HG02973 (cell line): ENCODE measurements around the gene PHACTR1.
"Not testable (repeated sequence)": the region's sequence is repeated elsewhere in the genome, so short reads cannot be mapped to it uniquely, and the experiment has no call there.

Source experiments
- ATAC-seq: cut with Tn5 transposase; IDR thresholded peaks from one replicate; pipeline ENCODE4 v1.9.1; 2021; ENCODE audit warnings: moderate library complexity; ENCODE audit not compliant: unreplicated experiment

The PHACTR1 gene

DNA sequence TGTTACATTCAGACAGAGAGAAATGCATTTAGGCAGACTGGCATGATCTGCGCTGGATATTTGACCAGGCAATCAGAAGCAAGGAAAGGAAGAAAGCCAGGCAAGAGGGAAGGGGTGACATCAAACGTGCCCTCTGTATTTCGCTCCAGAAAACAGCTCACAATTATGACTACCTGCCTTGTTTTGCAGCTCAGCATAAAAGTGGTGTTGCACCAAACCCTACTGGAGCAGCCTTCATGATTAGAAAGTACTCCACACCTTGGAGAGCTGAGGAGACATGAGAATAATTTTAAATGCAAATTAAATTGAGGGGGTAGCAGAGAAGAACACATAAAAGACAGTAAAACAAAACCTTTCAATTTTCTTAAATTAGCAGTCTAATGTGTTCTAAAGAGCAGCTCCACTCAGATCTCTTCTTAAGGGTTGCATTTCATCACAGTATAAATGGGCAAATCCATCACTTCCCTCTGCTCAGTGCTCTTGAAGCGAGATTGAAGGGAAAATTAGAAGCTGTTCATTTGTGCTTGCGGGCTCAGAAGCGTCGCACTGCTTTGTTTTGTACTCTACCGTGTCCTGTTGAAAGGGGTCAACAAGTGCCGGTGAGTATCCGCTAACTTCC is at the start of gene PHACTR1:
Gene PHACTR1, plus strand, starts transcription at position 470 of the 619 bp plus-strand sequence.
- no peak for ATAC-seq

DNA sequence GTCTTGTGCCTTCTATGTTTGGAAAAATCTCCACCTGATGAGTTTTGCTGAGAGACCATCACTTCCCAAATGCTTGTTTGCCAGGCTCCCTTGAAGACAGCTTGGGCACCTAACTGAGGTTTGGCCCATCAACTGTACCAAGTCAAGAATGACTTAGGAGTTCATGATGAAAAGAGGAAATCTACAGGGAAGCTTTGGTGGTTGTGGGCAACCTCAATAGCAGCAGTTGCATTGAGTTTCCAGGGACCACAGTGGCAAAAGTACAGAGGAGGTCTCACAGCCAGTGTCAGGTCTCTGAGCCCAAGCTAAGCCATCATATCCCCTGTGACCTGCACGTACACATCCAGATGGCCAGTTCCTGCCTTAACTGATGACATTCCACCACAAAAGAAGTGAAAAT is 49.7 kb upstream of the PHACTR1 start:
- no peak for ATAC-seq

DNA sequence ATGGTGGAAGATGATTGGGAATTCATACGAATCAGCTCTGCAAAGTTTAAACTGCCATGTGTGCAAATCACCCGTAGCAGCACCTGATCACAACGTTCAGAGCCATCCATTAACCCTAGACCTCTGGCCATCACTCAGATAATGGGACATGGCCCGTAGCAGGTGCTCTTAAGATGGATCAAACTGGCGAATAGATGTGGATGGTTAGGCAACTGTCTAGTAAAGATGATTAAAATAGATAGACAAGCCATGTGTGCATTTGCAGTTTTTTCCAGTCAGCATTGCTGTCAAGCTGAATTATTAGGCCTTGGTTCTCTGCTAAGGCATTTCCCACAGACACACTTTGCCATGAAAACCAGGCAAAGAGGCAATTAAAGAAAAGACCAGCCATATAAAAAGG is 40.6 kb upstream of the PHACTR1 start:
- ATAC-seq = no peak

DNA sequence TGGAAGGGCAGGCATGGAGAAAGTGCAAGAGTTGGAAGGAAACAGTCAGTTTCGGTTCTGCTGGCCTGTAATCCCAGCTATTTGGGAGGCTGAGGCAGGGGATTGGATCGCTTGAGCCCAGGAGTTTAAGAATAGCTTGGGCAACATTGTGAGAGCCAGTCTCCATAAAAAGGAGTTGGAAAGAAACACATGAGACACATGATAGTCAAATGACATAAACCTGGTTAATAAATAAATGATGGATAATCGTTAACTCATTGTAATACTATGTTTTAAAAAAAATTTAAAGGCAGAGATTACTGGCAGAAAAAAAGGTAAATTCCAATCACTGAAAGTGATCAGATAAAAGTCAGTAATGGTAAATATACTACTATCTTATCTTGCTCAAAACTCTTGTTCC is 37.2 kb upstream of the PHACTR1 start:
- ATAC-seq = no peak

DNA sequence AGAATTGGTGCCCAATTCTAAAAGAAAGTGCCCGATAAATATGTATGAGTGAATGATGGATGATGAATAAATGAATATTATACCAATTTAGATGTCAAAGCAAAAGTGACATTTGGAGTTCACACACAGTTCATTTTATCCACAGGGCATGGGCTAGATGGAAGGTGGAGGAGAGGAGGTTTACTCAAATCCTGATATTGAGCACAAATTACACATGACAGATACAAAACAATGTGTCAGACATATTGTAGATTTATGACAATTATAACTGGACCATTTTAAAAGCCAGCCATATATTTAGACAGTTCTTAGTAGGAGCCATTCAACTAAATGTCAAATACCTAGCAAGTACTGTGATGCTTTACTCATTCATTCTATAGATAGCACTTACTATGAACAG is 23.4 kb upstream of the PHACTR1 start:
- no peak for ATAC-seq

DNA sequence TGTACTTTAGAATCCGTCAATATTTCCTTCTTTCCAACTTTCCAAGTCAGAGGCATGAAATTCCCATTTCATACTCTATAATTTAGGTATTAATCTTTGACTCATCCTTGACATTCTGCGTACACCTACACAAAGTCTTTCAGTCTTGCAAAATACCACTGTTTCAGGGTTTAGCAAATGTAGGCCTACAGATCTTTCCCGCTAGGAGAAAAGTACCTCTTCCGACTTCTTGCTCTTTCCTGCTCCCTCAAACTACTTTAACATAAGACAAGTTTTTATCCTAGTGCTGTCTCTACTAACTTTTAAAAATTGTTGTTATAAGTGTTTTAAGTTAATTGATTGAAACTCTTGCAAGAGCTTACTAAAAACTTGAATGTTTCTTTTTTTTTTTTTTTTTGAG is 18.3 kb upstream of the PHACTR1 start:
- no peak for ATAC-seq

DNA sequence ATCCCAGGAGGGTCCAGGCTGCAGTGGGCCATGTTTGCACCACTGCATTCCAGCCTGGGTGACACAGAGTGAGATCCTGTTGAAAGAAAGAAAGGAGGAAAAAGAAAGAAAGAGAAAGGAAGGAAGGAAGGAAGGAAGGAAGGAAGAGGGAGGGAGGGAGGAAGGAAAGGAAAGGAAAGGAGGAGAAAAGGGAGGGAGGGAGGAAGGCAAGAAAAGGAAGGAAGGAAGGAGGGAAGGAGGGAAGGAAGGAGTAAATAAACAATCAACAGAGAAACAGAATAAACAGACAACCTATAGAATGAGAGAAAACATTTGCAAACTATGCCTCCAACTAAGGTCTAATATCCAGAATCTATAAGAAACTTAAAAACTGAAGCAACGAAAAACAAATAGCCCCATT is 11.6 kb upstream of the PHACTR1 start:
- ATAC-seq = no peak

DNA sequence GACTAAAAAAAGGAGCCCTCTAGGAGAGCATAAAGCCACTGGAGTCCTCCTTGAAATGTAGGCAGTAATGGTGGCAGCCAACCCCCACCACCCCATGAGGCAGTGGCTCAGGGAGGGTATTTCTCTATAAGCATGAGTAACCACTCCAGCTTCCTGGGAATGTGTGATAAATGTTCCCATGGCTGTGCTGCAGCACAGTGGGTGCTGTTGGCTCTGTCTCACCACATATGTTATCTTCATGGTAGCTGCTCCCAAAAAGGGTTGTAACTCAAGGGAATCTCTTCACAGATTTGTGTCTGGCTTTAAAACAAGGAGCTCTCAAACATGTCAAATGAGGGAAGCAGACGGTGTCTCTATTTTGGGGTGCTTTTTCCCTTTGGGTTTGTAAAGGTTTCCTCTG is 7.5 kb upstream of the PHACTR1 start:
- ATAC-seq = no peak

DNA sequence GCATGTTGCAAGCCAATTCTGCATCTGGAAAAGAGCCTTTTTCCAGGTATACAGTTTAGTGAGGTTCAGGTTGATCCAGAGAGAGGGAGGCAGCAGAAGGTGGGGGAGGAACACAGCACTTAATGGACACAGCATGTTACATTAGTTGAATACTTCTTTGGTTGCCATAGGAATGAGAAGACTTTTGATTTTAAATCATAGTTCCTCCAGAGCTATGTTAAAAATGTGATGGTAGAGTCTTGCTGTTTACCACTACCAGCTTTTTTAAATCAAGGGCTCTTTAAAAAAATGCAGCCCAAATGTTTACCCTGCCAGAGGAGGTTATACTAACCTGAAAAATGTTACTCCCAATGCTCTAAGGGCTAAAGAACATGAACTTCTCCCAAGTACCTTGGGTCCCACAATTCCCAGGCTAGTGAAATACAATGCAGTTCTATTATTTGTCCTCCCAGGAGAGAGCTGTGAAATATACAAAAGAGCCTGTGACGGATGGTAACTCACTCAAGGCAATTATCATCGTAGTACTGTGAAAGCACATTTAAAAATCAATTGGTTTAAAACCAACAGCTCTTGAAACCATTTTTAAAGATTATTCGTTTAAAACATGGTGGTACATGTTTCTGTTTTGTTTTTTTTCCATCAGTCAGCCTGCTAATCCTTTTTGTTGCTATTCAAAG is 6.9 kb upstream of the PHACTR1 start:
- no peak for ATAC-seq

DNA sequence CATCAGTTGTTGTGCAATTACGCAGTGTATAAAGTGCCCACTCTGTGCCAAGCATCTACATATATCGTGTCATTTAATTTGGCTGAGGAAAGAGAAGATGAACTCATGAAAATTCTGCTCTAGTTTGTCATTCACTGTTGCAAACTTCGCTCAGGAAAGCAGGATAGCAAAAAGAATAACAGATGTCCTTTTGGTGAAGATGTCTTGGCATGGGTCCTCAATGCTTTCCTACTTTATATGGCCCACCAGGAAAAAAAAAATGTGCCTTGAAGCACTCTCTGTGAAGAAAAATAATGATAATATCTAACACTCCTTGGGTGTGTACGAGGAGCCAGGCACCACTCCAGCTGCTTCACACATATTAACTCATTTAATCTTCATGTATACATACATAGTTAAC is 5.6 kb upstream of the PHACTR1 start:
- ATAC-seq = no peak

DNA sequence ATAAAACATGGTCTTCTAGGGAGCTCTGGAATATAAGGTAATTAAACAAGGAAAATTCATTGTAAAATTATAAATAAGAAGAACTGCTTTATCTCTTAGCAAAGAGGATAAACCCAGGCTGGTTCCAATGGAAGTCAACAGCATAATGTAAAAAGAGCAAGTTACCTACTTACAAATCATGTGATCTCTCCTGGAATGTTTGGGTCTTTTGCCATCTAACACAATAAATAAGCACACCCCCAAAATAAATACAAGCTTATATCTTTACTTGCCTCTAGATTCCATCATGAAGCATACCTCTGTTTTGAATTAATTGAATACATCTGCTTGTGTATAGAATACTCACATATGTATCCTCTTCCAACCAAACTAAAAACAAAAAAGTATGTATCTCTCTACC is 2.5 kb upstream of the PHACTR1 start:
- ATAC-seq = no peak

DNA sequence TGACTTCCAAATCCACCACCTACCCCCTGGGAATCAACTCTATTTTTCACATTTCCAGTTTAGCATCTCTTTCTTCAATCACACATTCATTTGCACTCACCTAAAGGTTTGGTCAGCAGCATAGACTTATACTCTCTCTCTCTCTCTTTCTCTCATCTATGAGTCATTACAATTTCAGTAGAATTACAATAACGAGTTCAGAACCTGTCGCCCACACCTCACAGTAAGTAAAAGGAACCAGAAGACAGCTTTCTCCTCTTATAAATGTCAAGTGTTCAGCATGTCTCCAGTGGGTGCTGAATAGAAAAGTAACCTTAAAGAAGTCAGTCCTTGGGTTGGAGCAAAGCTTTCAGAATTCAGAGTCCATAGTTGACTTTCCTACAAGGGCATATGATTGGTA is 1.1 kb upstream of the PHACTR1 start:
- ATAC-seq = no peak

DNA sequence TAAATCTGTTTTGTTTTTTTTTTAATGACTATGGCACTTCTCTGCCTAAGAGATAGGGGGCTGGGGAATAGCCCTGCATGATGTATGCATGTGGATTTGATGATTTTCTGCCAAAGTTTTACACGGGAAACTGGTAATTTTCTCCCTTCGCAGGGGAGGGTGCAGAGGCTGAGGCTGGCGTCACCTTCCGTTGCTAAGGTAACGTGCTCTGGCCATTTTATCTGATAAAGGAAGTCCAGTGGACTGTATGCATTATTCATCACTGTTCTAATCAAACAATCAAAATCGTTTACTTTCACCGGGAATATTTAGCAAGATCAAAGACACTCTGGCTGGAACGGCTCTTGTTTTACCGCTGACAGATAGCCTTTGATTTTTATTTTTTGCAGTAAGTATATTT is 789 bp downstream of the PHACTR1 start:
- no peak for ATAC-seq

DNA sequence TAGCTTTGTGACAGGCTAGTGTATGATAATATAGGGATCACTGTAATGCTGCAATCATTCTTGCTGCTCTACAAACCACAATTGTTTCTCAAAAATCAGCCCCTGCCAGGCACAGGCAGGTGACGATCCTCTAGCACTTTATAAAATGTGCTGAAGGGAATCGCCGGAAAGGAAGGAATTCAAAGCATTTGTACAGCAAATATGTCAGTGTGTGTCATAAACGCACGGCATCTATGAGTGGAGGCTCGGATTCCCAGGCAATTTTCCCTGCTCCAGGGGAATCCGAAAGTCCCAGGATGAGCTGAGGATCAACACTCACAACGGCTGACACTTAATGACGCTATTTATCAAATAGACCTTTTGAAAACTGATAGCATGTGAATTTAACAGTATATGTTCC is 1.4 kb downstream of the PHACTR1 start:
- no peak for ATAC-seq

DNA sequence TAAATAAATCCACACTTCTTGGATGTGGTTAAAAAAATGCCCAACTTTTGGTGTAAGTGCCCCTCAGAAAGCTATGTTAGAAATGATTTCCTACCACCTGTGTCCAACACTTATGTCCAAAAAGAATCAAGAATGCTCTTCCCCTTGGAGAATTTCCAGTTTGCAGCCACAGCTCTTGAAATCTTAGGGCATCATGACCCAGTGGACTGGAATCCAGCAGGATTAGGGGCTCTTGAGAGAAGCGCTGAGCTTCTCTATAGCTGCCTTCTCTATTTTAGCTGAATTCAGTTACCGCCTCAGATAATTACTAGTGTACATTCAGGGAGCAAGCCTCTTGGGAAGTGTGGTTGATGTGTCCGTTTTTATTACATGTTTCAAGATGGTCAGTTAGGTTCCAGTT is 2.5 kb downstream of the PHACTR1 start:
- no peak for ATAC-seq

DNA sequence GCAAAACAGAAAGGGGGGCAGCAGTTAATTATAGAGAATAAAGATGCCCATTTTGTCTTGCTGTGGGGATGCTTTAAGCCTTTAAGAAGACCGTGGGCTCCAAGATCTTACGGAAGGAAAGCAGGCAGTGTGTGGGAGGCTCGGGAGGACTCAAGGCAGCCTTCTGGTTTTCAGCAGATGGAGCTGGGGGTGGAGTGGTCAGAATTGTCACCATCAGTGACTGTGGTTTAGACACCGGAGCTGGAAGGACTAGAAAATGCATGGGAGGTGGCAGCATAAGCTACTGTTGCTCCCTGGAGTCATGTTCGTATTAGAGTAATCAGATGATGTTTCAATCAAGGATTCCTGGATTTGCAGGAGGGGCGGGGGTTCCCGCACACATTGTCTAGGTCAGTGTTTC is 3.7 kb downstream of the PHACTR1 start:
- ATAC-seq = no peak

DNA sequence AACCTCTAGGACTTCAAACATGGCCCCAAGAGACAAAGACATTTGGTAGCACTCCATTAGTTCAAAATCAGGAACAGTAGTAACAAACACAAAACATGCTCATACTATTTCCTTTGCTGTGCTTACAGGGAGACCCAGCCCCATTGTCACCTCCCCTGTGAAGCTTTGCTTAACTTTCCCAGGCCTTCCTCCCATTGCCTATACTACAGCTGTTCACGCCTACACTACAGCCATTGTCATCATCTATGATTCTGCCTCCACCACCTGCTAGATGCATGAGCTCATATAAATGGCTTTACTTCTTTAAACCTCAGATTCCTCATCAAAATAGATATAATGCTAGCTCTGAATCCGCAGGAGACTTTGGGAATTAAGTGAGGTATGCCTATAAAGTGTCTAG is 8.7 kb downstream of the PHACTR1 start:
- ATAC-seq = no peak

DNA sequence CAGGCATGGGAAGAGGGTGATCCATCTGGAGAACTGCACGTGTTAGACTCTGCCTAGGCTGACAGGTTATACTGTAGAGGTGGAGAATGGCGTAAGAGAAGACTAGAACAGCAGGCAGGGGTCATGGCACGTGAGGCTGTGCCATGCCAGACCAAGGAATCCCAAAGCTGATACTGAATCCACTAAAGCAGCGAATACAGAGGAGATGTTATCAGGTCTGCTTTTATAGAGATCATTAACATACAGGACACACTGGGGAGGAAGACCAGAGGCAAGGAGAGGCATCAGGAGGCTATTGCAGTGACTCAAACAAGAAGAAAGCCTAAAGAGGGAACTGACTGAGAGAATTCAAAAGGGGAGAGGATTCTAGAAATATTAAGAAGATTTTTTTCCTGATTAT is 12.9 kb downstream of the PHACTR1 start:
- no peak for ATAC-seq

DNA sequence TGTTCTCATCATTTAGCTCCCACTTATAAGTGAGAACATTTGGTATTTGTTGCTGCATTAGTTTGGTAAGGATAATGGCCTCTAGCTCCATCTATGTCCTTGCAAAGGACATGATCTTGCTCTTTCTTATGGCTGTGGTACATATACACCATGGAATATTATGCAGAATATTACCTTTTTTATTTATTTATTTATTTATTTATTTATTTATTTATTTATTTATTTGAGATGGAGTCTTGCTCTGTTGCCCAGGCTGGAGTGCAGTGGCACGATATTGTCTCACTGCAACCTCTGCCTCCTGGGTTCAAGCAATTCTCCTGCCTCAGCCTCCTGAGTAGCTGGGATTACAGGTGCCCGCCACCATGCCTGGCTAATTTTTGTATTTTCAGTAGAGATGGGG is 14.2 kb downstream of the PHACTR1 start:
- not testable (repeated sequence) for ATAC-seq

DNA sequence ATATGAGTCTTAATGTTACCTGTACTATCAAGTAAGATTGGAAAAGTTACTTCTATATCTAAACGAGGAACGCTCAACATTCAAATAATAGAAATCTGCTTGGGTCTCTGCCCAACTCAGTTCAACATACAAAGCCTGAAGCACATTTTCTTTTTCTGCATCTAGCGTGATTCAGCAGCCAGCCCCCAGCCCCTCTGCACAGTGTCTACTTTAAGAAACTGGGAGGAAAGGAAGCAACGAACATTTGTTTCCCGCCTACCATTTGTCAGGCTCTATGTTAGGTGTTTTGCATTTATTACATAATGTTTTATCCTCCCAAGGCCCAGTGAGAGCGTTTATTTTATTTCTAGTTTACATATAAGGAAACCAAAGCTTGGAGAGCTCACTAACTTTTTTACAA is 17.3 kb downstream of the PHACTR1 start:
- ATAC-seq = no peak

DNA sequence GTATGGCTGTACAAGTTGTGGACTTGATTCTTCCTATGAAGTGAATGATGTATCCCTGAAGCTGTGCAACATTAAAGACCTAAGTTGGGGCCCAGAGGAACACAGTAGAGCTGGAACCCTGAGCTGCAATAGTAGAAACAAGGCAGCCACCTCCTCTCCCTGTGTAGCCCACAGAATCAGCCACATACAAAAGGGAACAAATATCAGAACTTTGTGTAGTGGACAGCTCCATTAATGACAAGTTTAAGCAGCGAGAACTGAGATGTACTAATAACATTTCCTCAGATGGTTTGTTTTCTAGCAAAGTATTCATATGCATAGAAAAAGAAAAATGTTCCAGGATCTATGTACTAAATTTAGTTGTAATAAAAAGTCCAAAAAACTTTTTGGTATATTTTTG is 19.2 kb downstream of the PHACTR1 start:
- no peak for ATAC-seq

DNA sequence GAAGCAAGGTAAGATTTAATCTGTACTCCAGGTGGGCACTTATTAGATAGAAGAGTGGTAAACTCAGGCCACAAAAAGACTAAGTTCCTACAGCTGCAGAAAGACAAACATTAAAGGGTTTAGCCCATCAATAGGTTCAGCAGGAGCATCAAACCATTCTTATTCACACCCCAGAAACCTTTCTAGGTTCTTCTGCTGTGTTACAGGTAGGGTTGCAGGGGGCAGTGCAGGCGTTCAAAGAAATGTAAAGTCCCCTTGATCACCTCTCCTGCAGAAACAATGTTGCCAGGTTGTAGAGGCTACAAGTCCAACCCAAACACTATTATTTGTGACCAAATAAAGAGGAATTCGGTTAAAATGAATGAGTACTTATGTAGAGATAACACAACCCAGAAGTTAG is 31.8 kb downstream of the PHACTR1 start:
- ATAC-seq = no peak
